ENCODE data around the gene RPA1. TPM values are rescaled to one million over a fixed set of nuclear protein-coding genes. Genes with fewer than 3 reads are reported as not detected.
A peak's percentile ranks its signal among the peaks of the same experiment; 100 is the strongest.

Gene RPA1
- total and polyA plus RNA-seq, 10 of the 15 experiments (the other 5 are each of a cell fraction or from before 2014, with no cell fraction given): 35.9 to 198 (median 71.2) TPM

DNA sequence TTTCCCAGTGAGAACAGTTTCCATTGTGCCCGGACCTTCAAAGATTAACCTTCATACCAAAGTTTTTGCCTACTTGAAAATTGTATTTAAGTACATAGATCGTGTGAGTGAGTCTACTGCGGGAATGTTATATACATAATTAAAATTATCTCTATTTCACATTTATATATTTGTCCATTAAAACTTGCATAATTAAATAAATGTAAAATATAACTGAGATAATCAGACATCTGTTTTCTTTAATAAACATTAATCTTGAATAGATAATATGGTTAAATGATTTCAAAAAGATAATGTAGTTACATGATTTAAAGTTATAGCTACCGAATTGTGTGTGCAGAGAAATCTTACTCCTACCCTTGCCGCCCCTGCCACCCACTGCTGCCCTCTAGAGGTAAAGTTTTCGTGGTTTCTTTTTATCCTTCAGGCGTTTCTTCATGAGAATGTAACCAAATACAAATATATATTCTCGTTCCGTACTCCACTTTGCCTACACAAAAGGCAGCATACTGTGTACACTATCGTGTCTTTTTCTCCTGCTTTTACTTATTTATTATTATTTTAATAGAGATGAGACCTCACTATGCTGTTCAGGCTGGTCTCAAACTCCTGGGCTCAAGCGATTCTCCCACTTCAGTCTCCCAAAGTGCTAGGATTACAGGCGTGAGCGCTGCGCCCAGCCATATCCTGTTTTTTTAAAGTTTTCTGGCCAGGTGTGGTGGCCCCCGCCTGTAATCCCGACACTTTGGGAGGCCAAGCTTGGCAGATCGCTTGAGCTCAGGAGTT is 35.6 kb downstream of the RPA1 start (continued):
- TF ChIP-seq POU2F2 (IDR thresholded peaks at IDR 0.05; ENCODE audit: borderline replicate concordance, low read depth, low read length) (no peak), MYB (IDR thresholded peaks at IDR 0.05; ENCODE audit: borderline replicate concordance, low read depth, low read length) (no peak), RUNX3 (IDR thresholded peaks at IDR 0.05; ENCODE audit: low read length) (peak; percentile 76), DPF2 (IDR thresholded peaks at IDR 0.05) (no peak), RAD51 (IDR thresholded peaks at IDR 0.05) (no peak), ZZZ3 (IDR thresholded peaks at IDR 0.05; ENCODE audit: control insufficient read depth, insufficient read length, low read depth) (no peak), SMC3 (IDR thresholded peaks at IDR 0.05; ENCODE audit: borderline replicate concordance, low read length) (peak; percentile 65; the same call in 1 of the 2 replicates), ETV6 (conservative IDR thresholded peaks at IDR 0.05 in 1 of 2, IDR thresholded peaks at IDR 0.05 in 1 of 2; ENCODE audit: borderline replicate concordance in 1 of 2, low read depth in 1 of 2) (no peak), NFYB (IDR thresholded peaks at IDR 0.05; ENCODE audit: insufficient read depth, low read depth, low read length) (no peak), NR2C2 (IDR thresholded peaks at IDR 0.05; ENCODE audit: borderline replicate concordance, control insufficient read depth, insufficient read length, low read depth) (no peak), CTCF (IDR thresholded peaks at IDR 0.05 in 2 of 3, conservative IDR thresholded peaks at IDR 0.05 in 1 of 3; ENCODE audit: control insufficient read depth in 2 of 3, extremely low read depth in 1 of 3, insufficient read depth in 1 of 3, low read depth in 3 of 3, low read length in 3 of 3) (peak; percentile 54 to 70 (median 59)), LARP7 (IDR thresholded peaks at IDR 0.05) (no peak)
- TF ChIP-seq, protein P1, sequence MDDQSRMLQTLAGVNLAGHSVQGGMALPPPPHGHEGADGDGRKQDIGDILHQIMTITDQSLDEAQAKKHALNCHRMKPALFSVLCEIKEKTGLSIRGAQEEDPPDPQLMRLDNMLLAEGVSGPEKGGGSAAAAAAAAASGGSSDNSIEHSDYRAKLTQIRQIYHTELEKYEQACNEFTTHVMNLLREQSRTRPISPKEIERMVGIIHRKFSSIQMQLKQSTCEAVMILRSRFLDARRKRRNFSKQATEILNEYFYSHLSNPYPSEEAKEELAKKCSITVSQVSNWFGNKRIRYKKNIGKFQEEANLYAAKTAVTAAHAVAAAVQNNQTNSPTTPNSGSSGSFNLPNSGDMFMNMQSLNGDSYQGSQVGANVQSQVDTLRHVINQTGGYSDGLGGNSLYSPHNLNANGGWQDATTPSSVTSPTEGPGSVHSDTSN (IDR thresholded peaks at IDR 0.05; ENCODE audit: insufficient replicate concordance, low read depth, low read length): no peak
